Kidney (tissue), 14 donors: ENCODE measurements around the gene BAX. TPM values are rescaled to one million over a fixed set of nuclear protein-coding genes. Genes with fewer than 3 reads are reported as not detected.
"Not testable (repeated sequence)": the region's sequence is repeated elsewhere in the genome, so short reads cannot be mapped to it uniquely, and the experiment has no call there.

ENCODE experiments used
- DNase-seq, 5 donors: peaks; one replicate each; pipeline ENCODE4 v3.0.0-alpha.2; 2013 to 2020
- FAIRE-seq: peaks from 2 replicates; lab custom pipeline; 2012; peaks lifted over from hg19 to GRCh38; lab: Jason Lieb, UNC
- H3K27ac ChIP-seq, 2 donors: one replicate each; pipeline ENCODE4 v1.7.0; 2013; ENCODE audit warnings: low read depth in 2 of 2, low read length in 2 of 2, inconsistent platforms in 1 of 2
- H3K27me3 ChIP-seq: one replicate; pipeline ENCODE4 v1.7.1; 2013; ENCODE audit warnings: low read length, inconsistent platforms; ENCODE audit not compliant: control insufficient read depth, insufficient read depth
- H3K36me3 ChIP-seq, 3 donors: one replicate each; pipeline versions ENCODE4 v1.7.0 to v1.7.1; 2013; ENCODE audit warnings: low read length in 3 of 3, control low read depth in 1 of 3, inconsistent platforms in 1 of 3; ENCODE audit not compliant: insufficient read depth in 3 of 3, control insufficient read depth in 2 of 3
- H3K4me1 ChIP-seq, 3 donors: one replicate each; pipeline versions ENCODE4 v1.7.0 to v1.7.1; 2013; ENCODE audit warnings: low read length in 3 of 3, inconsistent platforms in 1 of 3, low read depth in 1 of 3; ENCODE audit not compliant: control insufficient read depth in 2 of 3, insufficient read depth in 2 of 3
- H3K4me3 ChIP-seq, 3 donors: one replicate each; pipeline versions ENCODE4 v1.7.0 to v1.8.1; 2013; ENCODE audit warnings: low read length in 3 of 3, control low read depth in 1 of 3, inconsistent platforms in 1 of 3
- H3K9ac ChIP-seq, 3 donors: one replicate each; pipeline versions ENCODE4 v1.7.0 to v1.7.1; 2013; ENCODE audit warnings: low read length in 3 of 3, control low read depth in 1 of 3, inconsistent platforms in 1 of 3
- H3K9me3 ChIP-seq, 3 donors: one replicate each; pipeline versions ENCODE4 v1.7.0 to v1.7.1; 2013; ENCODE audit warnings: low read length in 3 of 3, control low read depth in 1 of 3, inconsistent platforms in 1 of 3; ENCODE audit not compliant: control insufficient read depth in 2 of 3, insufficient read depth in 1 of 3
- intact Hi-C: fragments of 100-400 bp; cut with DNase I; formaldehyde crosslinking; loops from one replicate; pipeline ENCODE4 v1.11.1; 2022
- polyA plus RNA-seq: library from polyadenylated mRNA; stranded (reverse); fragments of 350-450 nt; fragmentation: Illumina TruSeq; extraction: RNeasy Lipid Tissue Mini Kit (QIAGEN cat#74804); gene quantifications from one replicate; pipeline ENCODE4 v1.2.3, GENCODE V29; 2014; ENCODE audit warnings: low read depth, low replicate concordance; ENCODE audit not compliant: insufficient read depth
- total RNA-seq: library from RNA; stranded (reverse); fragmentation: NEBNext Ultra II Directional; extraction: Animal tissue kit (Norgen Biotek cat#: 25700); gene quantifications from one replicate; pipeline ENCODE4 v1.2.1, GENCODE V29; 2021
- TF ChIP-seq, protein P1 (sequence below): IDR thresholded peaks from 3 replicates; pipeline ENCODE4 v1.5.1; 2012; ENCODE audit warnings: mild to moderate bottlenecking, moderate library complexity, borderline replicate concordance; ENCODE audit not compliant: insufficient read depth; ENCODE audit errors: extremely low read depth
- donor health status: control.
- donor health status: control.
- donor health status: control.
- donor health status: control.
- donor health status: control.
- donor health status: DM: yes; HTN: yes; CAD: no.
- donor health status: Normal renal cell carcinoma (clear cell type).

The BAX gene
- total and polyA plus RNA-seq, 2 donors from 2014 or later = 76.7 to 141 TPM

DNA sequence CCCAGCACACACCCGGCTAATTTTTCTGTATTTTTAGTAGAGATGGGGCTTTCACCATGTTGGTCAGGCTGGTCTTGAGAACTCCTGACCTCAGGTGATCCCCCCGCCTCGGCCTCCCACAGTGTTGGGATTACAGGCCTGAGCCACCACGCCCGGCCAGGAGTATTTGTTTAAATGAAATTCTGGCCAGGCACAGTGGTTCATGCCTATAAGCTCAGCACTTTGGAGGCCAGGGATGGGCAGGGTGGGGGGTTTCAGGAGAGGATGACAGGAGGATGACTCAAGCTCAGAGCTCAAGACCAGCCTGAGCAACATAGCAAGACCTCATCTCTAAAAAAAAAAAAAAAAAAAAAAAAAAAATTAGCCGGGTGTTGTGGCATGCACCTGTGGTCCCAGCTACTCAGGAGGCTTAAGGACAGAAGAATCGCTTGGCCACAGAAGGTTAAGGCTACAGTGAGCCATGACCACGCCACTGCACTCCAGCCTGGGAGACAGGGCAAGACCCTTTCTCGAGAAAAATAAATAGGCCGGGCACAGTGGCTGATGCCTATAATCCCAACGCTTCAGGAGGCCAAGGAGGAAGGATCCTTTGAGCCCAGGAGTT lies 29.3 kb upstream of the BAX start:
- Histone ChIP-seq H3K4me3 (no peak overlapping the region), H3K9me3 (no peaks in the 10 kb centered on the region), H3K27me3 (no peaks in the 10 kb centered on the region), H3K27ac (no peak overlapping the region), H3K4me1 (no peaks in the 10 kb centered on the region), H3K36me3 (peaks cover 0 to 9% (median 7%) of the 10 kb centered on the region in 3 donors), H3K9ac (no peak overlapping the region)
- no peak for FAIRE-seq
- TF ChIP-seq, protein P1, sequence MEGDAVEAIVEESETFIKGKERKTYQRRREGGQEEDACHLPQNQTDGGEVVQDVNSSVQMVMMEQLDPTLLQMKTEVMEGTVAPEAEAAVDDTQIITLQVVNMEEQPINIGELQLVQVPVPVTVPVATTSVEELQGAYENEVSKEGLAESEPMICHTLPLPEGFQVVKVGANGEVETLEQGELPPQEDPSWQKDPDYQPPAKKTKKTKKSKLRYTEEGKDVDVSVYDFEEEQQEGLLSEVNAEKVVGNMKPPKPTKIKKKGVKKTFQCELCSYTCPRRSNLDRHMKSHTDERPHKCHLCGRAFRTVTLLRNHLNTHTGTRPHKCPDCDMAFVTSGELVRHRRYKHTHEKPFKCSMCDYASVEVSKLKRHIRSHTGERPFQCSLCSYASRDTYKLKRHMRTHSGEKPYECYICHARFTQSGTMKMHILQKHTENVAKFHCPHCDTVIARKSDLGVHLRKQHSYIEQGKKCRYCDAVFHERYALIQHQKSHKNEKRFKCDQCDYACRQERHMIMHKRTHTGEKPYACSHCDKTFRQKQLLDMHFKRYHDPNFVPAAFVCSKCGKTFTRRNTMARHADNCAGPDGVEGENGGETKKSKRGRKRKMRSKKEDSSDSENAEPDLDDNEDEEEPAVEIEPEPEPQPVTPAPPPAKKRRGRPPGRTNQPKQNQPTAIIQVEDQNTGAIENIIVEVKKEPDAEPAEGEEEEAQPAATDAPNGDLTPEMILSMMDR = no peak
- intact Hi-C loops = no loop called here
- peak in 1 of 5 donors; percentile 32 for DNase-seq

DNA sequence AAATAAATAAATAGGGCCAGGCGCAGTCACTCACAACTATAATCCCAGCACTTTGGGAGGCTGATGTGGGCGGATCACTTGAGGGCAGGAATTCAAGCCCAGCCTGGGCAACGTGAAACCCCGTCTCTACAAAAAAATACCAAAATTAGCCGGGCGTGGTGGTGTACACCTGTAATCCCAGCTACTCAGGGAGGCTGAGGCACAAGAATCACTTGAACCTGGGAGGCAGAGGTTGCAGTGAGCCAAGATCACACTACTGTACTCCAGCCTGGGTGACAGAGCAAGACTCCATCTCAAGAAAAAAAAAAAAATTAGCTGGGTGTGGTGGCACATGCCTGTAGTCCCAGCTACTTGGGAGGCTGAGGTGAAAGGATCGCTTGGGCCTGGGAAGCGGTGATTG lies 28.8 kb upstream of the BAX start:
- H3K27ac ChIP-seq, intact Hi-C loops: not testable (repeated sequence)

DNA sequence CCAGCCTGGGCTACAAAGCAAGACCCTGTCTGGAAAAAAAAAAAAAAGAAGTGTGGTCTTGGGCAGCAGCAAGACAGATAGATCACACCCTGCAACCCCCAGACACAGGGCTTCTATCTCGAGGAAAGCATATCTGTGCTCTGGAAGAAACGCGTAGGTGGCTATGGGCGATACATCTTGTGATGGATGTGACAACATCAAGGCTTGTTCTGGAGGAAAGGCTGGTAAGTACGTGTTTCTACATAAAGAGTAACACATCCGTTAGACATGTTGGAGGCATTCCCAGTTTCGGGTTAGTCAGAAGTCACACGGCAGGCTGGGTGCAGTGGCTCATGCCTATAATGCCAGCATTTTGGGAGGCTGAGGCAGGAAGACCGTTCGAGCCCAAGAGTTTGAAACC lies 27.8 kb upstream of the BAX start:
- Histone ChIP-seq H3K9me3 (no peaks in the 10 kb centered on the region), H3K36me3 (peaks cover 0 to 2% (median 0%) of the 10 kb centered on the region in 3 donors), H3K27ac (no peak overlapping the region), H3K4me3 (no peak overlapping the region), H3K27me3 (no peaks in the 10 kb centered on the region), H3K9ac (no peak overlapping the region), H3K4me1 (no peaks in the 10 kb centered on the region)
- TF ChIP-seq, protein P1 = no peak
- peak in 1 of 5 donors; percentile 54 for DNase-seq
- FAIRE-seq = no peak
- intact Hi-C loops = no loop called here

More for the DNA sequence above, 28.8 kb upstream of the BAX start:
- H3K27me3 ChIP-seq, H3K4me3 ChIP-seq, H3K4me1 ChIP-seq, H3K9me3 ChIP-seq, DNase-seq, H3K9ac ChIP-seq, H3K36me3 ChIP-seq, FAIRE-seq: not testable (repeated sequence)

DNA sequence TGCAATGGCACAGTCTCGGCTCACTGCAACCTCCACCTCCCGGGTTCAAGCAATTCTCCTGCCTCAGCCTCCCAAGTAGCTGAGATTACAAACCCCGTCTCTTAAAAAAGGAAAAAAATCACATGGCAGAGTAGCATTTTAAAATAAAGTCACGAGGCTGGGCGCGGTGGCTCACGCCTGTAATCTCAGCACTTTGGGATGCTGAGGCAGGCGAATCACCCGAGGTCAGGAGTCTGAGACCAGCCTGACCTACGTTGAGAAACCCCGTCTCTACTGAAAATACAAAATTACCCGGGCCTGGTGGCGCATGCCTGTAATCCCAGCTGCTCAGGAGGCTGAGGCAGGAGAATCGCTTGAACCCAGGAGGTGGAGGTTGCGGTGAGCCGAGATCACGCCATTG lies 27.0 kb upstream of the BAX start:
- intact Hi-C loops, DNase-seq, H3K4me3 ChIP-seq, H3K4me1 ChIP-seq, H3K27ac ChIP-seq, H3K36me3 ChIP-seq, H3K9ac ChIP-seq, FAIRE-seq, H3K27me3 ChIP-seq, H3K9me3 ChIP-seq: not testable (repeated sequence)
